ENCODE data around the gene GALNT2.

The GALNT2 gene

GRCh38 chr1:230142608-230143210 lies 75.7 kb downstream of the GALNT2 start:
- Histone ChIP-seq H3K9me3 (ENCODE audit: control insufficient read depth in 5 of 5, low read length in 5 of 5) (no peaks in the 10 kb centered on the region), H3K9ac (ENCODE audit: low read length in 5 of 5) (no peak overlapping the region), H3K36me3 (ENCODE audit: control insufficient read depth in 5 of 5, insufficient read depth in 5 of 5, low read length in 5 of 5) (no peaks in the 10 kb centered on the region), H3K4me1 (ENCODE audit: control insufficient read depth in 5 of 5, insufficient read depth in 5 of 5, low read length in 5 of 5) (peaks cover 0 to 60% (median 51%) of the 10 kb centered on the region in 5 donors), H3K27me3 (ENCODE audit: control insufficient read depth in 5 of 5, insufficient read depth in 4 of 5, low read length in 5 of 5) (no peaks in the 10 kb centered on the region), H3K4me3 (ENCODE audit: low read depth in 1 of 5, low read length in 5 of 5) (no peak overlapping the region), H3K27ac (ENCODE audit: low read depth, low read length) (no peak overlapping the region)

GRCh38 chr1:230143534-230143933 lies 76.5 kb downstream of the GALNT2 start:
- Histone ChIP-seq H3K27ac (ENCODE audit: low read depth, low read length) (no peak overlapping the region), H3K27me3 (ENCODE audit: control insufficient read depth in 5 of 5, insufficient read depth in 4 of 5, low read length in 5 of 5) (no peaks in the 10 kb centered on the region), H3K36me3 (ENCODE audit: control insufficient read depth in 5 of 5, insufficient read depth in 5 of 5, low read length in 5 of 5) (no peaks in the 10 kb centered on the region), H3K9me3 (ENCODE audit: control insufficient read depth in 5 of 5, low read length in 5 of 5) (no peaks in the 10 kb centered on the region), H3K4me3 (ENCODE audit: low read depth in 1 of 5, low read length in 5 of 5) (no peak overlapping the region), H3K9ac (ENCODE audit: low read length in 5 of 5) (no peak overlapping the region), H3K4me1 (ENCODE audit: control insufficient read depth in 5 of 5, insufficient read depth in 5 of 5, low read length in 5 of 5) (peaks cover 0 to 60% (median 53%) of the 10 kb centered on the region in 5 donors)

- Histone ChIP-seq H3K36me3 (ENCODE audit: control insufficient read depth in 5 of 5, insufficient read depth in 5 of 5, low read length in 5 of 5) (no peaks in the 10 kb centered on the region), H3K27me3 (ENCODE audit: control insufficient read depth in 5 of 5, insufficient read depth in 4 of 5, low read length in 5 of 5) (no peaks in the 10 kb centered on the region), H3K9ac (ENCODE audit: low read length in 5 of 5) (no peak overlapping the region), H3K4me1 (ENCODE audit: control insufficient read depth in 5 of 5, insufficient read depth in 5 of 5, low read length in 5 of 5) (peaks cover 0 to 60% (median 53%) of the 10 kb centered on the region in 5 donors), H3K4me3 (ENCODE audit: low read depth in 1 of 5, low read length in 5 of 5) (no peak overlapping the region), H3K27ac (ENCODE audit: low read depth, low read length) (no peak overlapping the region), H3K9me3 (ENCODE audit: control insufficient read depth in 5 of 5, low read length in 5 of 5) (no peaks in the 10 kb centered on the region)
These were observed 77.1 kb downstream of the GALNT2 start for GRCh38 chr1:230144010-230144614.

GRCh38 chr1:230144758-230145504 lies 77.9 kb downstream of the GALNT2 start:
- H3K27ac ChIP-seq (ENCODE audit: low read depth, low read length): no peak overlapping the region
- peak overlapping the region in 1 of 5 donors; percentile 31 for H3K4me3 ChIP-seq (ENCODE audit: low read depth in 1 of 5, low read length in 5 of 5)
- peaks cover 0 to 60% (median 56%) of the 10 kb centered on the region in 5 donors for H3K4me1 ChIP-seq (ENCODE audit: control insufficient read depth in 5 of 5, insufficient read depth in 5 of 5, low read length in 5 of 5)
- no peaks in the 10 kb centered on the region for H3K9me3 ChIP-seq (ENCODE audit: control insufficient read depth in 5 of 5, low read length in 5 of 5)
- H3K9ac ChIP-seq (ENCODE audit: low read length in 5 of 5): no peak overlapping the region
- H3K36me3 ChIP-seq (ENCODE audit: control insufficient read depth in 5 of 5, insufficient read depth in 5 of 5, low read length in 5 of 5): no peaks in the 10 kb centered on the region
- no peaks in the 10 kb centered on the region for H3K27me3 ChIP-seq (ENCODE audit: control insufficient read depth in 5 of 5, insufficient read depth in 4 of 5, low read length in 5 of 5)

GRCh38 chr1:230145505-230145899 lies 78.5 kb downstream of the GALNT2 start:
- peaks cover 0 to 60% (median 55%) of the 10 kb centered on the region in 5 donors for H3K4me1 ChIP-seq (ENCODE audit: control insufficient read depth in 5 of 5, insufficient read depth in 5 of 5, low read length in 5 of 5)
- no peaks in the 10 kb centered on the region for H3K36me3 ChIP-seq (ENCODE audit: control insufficient read depth in 5 of 5, insufficient read depth in 5 of 5, low read length in 5 of 5)
- peak overlapping the region in 1 of 5 donors; percentile 1 for H3K9ac ChIP-seq (ENCODE audit: low read length in 5 of 5)
- H3K4me3 ChIP-seq (ENCODE audit: low read depth in 1 of 5, low read length in 5 of 5): peak overlapping the region in 2 of 5 donors; percentile 10 to 31
- H3K9me3 ChIP-seq (ENCODE audit: control insufficient read depth in 5 of 5, low read length in 5 of 5): no peaks in the 10 kb centered on the region
- no peak overlapping the region for H3K27ac ChIP-seq (ENCODE audit: low read depth, low read length)
- H3K27me3 ChIP-seq (ENCODE audit: control insufficient read depth in 5 of 5, insufficient read depth in 4 of 5, low read length in 5 of 5): no peaks in the 10 kb centered on the region

- H3K4me3 ChIP-seq (ENCODE audit: low read depth in 1 of 5, low read length in 5 of 5): peak overlapping the region in 4 of 5 donors; percentile 10 to 31 (median 14)
- H3K4me1 ChIP-seq (ENCODE audit: control insufficient read depth in 5 of 5, insufficient read depth in 5 of 5, low read length in 5 of 5): peaks cover 0 to 58% (median 52%) of the 10 kb centered on the region in 5 donors
- peak overlapping the region; percentile 4 for H3K27ac ChIP-seq (ENCODE audit: low read depth, low read length)
These were observed 79.0 kb downstream of the GALNT2 start for GRCh38 chr1:230145953-230146476.

GRCh38 chr1:230146709-230147108 lies 79.7 kb downstream of the GALNT2 start:
- peaks cover 0 to 4% (median 0%) of the 10 kb centered on the region in 5 donors for H3K36me3 ChIP-seq (ENCODE audit: control insufficient read depth in 5 of 5, insufficient read depth in 5 of 5, low read length in 5 of 5)
- H3K4me1 ChIP-seq (ENCODE audit: control insufficient read depth in 5 of 5, insufficient read depth in 5 of 5, low read length in 5 of 5): peaks cover 0 to 57% (median 50%) of the 10 kb centered on the region in 5 donors
- no peaks in the 10 kb centered on the region for H3K27me3 ChIP-seq (ENCODE audit: control insufficient read depth in 5 of 5, insufficient read depth in 4 of 5, low read length in 5 of 5)
- H3K9me3 ChIP-seq (ENCODE audit: control insufficient read depth in 5 of 5, low read length in 5 of 5): no peaks in the 10 kb centered on the region
- no peak overlapping the region for H3K4me3 ChIP-seq (ENCODE audit: low read depth in 1 of 5, low read length in 5 of 5)
- no peak overlapping the region for H3K27ac ChIP-seq (ENCODE audit: low read depth, low read length)
- H3K9ac ChIP-seq (ENCODE audit: low read length in 5 of 5): no peak overlapping the region

More at GRCh38 chr1:230145953-230146476, 79.0 kb downstream of the GALNT2 start:
- H3K27me3 ChIP-seq (ENCODE audit: control insufficient read depth in 5 of 5, insufficient read depth in 4 of 5, low read length in 5 of 5): no peaks in the 10 kb centered on the region
- peaks cover 0 to 1% (median 0%) of the 10 kb centered on the region in 5 donors for H3K36me3 ChIP-seq (ENCODE audit: control insufficient read depth in 5 of 5, insufficient read depth in 5 of 5, low read length in 5 of 5)
- no peak overlapping the region for H3K9ac ChIP-seq (ENCODE audit: low read length in 5 of 5)
- H3K9me3 ChIP-seq (ENCODE audit: control insufficient read depth in 5 of 5, low read length in 5 of 5): no peaks in the 10 kb centered on the region

- Histone ChIP-seq H3K4me1 (ENCODE audit: control insufficient read depth in 5 of 5, insufficient read depth in 5 of 5, low read length in 5 of 5) (peaks cover 0 to 57% (median 47%) of the 10 kb centered on the region in 5 donors), H3K9me3 (ENCODE audit: control insufficient read depth in 5 of 5, low read length in 5 of 5) (no peaks in the 10 kb centered on the region), H3K27ac (ENCODE audit: low read depth, low read length) (no peak overlapping the region), H3K4me3 (ENCODE audit: low read depth in 1 of 5, low read length in 5 of 5) (no peak overlapping the region), H3K36me3 (ENCODE audit: control insufficient read depth in 5 of 5, insufficient read depth in 5 of 5, low read length in 5 of 5) (peaks cover 0 to 4% (median 0%) of the 10 kb centered on the region in 5 donors), H3K27me3 (ENCODE audit: control insufficient read depth in 5 of 5, insufficient read depth in 4 of 5, low read length in 5 of 5) (no peaks in the 10 kb centered on the region), H3K9ac (ENCODE audit: low read length in 5 of 5) (no peak overlapping the region)
These were observed 80.5 kb downstream of the GALNT2 start for GRCh38 chr1:230147253-230148125.

GRCh38 chr1:230148126-230148652 lies 81.2 kb downstream of the GALNT2 start:
- peaks cover 0 to 55% (median 47%) of the 10 kb centered on the region in 5 donors for H3K4me1 ChIP-seq (ENCODE audit: control insufficient read depth in 5 of 5, insufficient read depth in 5 of 5, low read length in 5 of 5)
- no peak overlapping the region for H3K27ac ChIP-seq (ENCODE audit: low read depth, low read length)

More at GRCh38 chr1:230148126-230148652, 81.2 kb downstream of the GALNT2 start:
- Histone ChIP-seq H3K9me3 (ENCODE audit: control insufficient read depth in 5 of 5, low read length in 5 of 5) (no peaks in the 10 kb centered on the region), H3K27me3 (ENCODE audit: control insufficient read depth in 5 of 5, insufficient read depth in 4 of 5, low read length in 5 of 5) (no peaks in the 10 kb centered on the region), H3K9ac (ENCODE audit: low read length in 5 of 5) (no peak overlapping the region), H3K4me3 (ENCODE audit: low read depth in 1 of 5, low read length in 5 of 5) (no peak overlapping the region), H3K36me3 (ENCODE audit: control insufficient read depth in 5 of 5, insufficient read depth in 5 of 5, low read length in 5 of 5) (peaks cover 0 to 4% (median 0%) of the 10 kb centered on the region in 5 donors)

All from subcutaneous abdominal adipose tissue (tissue), 5 donors.